Measurements from ENCODE around the gene ACVR2B. TPM values are rescaled to one million over a fixed set of nuclear protein-coding genes. Genes with fewer than 3 reads are reported as not detected.

Gene ACVR2B
- total RNA-seq, 1 experiment from 2014 or later, result 2.8 TPM

GRCh38 chr3:38475716-38476115, 22.0 kb downstream of the ACVR2B start:
- ATAC-seq, result no peak
- no peak for DNase-seq (ENCODE audit: low read depth, low spot score)
- no TSS peak for BruUV-seq (replicated peaks)
- Histone ChIP-seq H3K4me1 (ENCODE audit: control insufficient read depth, insufficient read depth, low read length) (no peaks in the 10 kb centered on the region), H3K4me3 (ENCODE audit: low read depth in 2 of 2, low read length in 2 of 2) (no peak overlapping the region), H3K36me3 (ENCODE audit: control insufficient read depth, insufficient read depth, low read length) (no peaks in the 10 kb centered on the region), H3K9me3 (ENCODE audit: control insufficient read depth, insufficient read depth, low read depth, low read length) (no peaks in the 10 kb centered on the region), H3K27ac (ENCODE audit: low read length) (no peak overlapping the region), H3K27me3 (ENCODE audit: control insufficient read depth, insufficient read depth, low read length) (no peaks in the 10 kb centered on the region)
- TF ChIP-seq TCF7L2 (IDR thresholded peaks at IDR 0.05; ENCODE audit: low read depth, low read length) (no peak), POLR2AphosphoS5 (IDR thresholded peaks at IDR 0.05; ENCODE audit: low read depth, low read length) (no peak), SIN3A (IDR thresholded peaks at IDR 0.05; ENCODE audit: borderline replicate concordance, insufficient read depth, low read depth, low read length) (no peak), REST (IDR thresholded peaks at IDR 0.05; ENCODE audit: insufficient read depth in 1 of 2, low read depth in 2 of 2, low read length in 1 of 2) (no peak)
- intact Hi-C loops (cut with micrococcal nuclease; ENCODE audit: unreplicated experiment), result no loop called here
- ChIA-PET CTCF (no interaction called here), POLR2A (no interaction called here)
- in situ Hi-C loops (cut with HindIII; ENCODE audit: low pct_unique_long_range_greater_than_20kb, low sequenced_read_pairs), result no loop called here

DNA sequence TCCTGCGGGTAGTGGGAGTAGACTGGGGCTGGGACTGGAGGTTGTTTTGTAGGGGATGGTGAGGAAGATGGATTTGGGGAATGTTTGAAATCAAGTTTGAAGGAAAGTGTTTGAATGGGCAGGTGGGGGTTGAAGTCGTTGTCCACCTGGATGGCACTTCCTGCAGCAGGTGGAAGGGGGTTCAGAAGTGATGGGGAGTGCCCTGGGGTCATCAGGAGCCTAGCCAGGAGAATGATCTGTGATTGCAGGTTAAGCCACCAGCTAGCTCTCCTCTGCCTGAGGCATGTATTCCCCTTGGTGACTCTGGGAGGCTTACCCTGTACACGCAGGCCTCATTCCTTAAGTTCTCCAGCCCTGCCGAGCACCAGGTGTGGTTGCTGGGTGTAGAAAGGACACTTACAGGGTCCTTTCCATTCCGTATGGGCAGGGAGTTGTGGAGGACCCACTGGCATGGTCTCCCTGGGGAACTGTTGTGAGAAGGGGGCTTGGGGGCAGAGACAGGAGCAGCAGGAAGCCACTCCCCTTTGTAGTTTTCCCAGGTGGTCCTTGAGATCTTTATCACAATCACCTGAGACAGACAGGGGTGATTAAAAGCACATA, 22.6 kb downstream of the ACVR2B start:
- no peaks in the 10 kb centered on the region for H3K4me1 ChIP-seq (ENCODE audit: control insufficient read depth, insufficient read depth, low read length)
- ChIA-PET CTCF (no interaction called here), POLR2A (no interaction called here)
- no peak overlapping the region for H3K27ac ChIP-seq (ENCODE audit: low read length)
- no peaks in the 10 kb centered on the region for H3K9me3 ChIP-seq (ENCODE audit: control insufficient read depth, insufficient read depth, low read depth, low read length)
- BruUV-seq (replicated peaks), result no TSS peak
- H3K4me3 ChIP-seq (ENCODE audit: low read depth in 2 of 2, low read length in 2 of 2), result no peak overlapping the region
- H3K27me3 ChIP-seq (ENCODE audit: control insufficient read depth, insufficient read depth, low read length), result no peaks in the 10 kb centered on the region
- TF ChIP-seq CTCF (IDR thresholded peaks at IDR 0.05) (no peak), POLR2AphosphoS5 (IDR thresholded peaks at IDR 0.05; ENCODE audit: low read depth, low read length) (no peak), SIN3A (IDR thresholded peaks at IDR 0.05; ENCODE audit: borderline replicate concordance, insufficient read depth, low read depth, low read length) (no peak), TCF7L2 (IDR thresholded peaks at IDR 0.05; ENCODE audit: low read depth, low read length) (no peak), REST (IDR thresholded peaks at IDR 0.05; ENCODE audit: insufficient read depth in 1 of 2, low read depth in 2 of 2, low read length in 1 of 2) (no peak)
- no peak for DNase-seq (ENCODE audit: low read depth, low spot score)
- ATAC-seq, result no peak
- H3K36me3 ChIP-seq (ENCODE audit: control insufficient read depth, insufficient read depth, low read length), result no peaks in the 10 kb centered on the region
- intact Hi-C loops (cut with micrococcal nuclease; ENCODE audit: unreplicated experiment) (no loop called here), in situ Hi-C loops (cut with HindIII; ENCODE audit: low pct_unique_long_range_greater_than_20kb, low sequenced_read_pairs) (no loop called here)
